A549 (cell line): Measurements from ENCODE around the gene NME7. TPM values are rescaled to one million over a fixed set of nuclear protein-coding genes. Genes with fewer than 3 reads are reported as not detected.

Experiments used
- ATAC-seq, 2 experiments: fragments of 200-7000 bp in 1 of 2; fragments of >200 bp in 1 of 2; cut with Nextera tagmentation in 1 of 2; cut with Tn5 transposase in 1 of 2; 3 replicates each; pipeline versions ENCODE4 v1.8.0 to v1.9.1; 2018 to 2020; ENCODE audit warnings: mild to moderate bottlenecking in 1 of 2, moderate library complexity in 1 of 2
- CTCF ChIA-PET: fragments of 300-600 bp; sonication (Branson Sonifier 250); formaldehyde crosslinking; extraction: SDS; loops from one replicate; lab custom pipeline; 2021; ENCODE audit warnings: antibody characterized with exemption, inconsistent platforms; lab: Yijun Ruan, JAX
- POLR2A ChIA-PET: fragments of 350-600 bp; formaldehyde crosslinking; extraction: SDS; loops from one replicate; lab custom pipeline; 2021; ENCODE audit warnings: antibody characterized with exemption, inconsistent platforms; lab: Yijun Ruan, JAX
- DNase-seq, 2 experiments: peaks; one replicate each; pipeline versions ENCODE4 v3.0.0 to v3.0.0-alpha.2; 2011 to 2016; ENCODE audit warnings: low read depth in 1 of 2, low spot score in 1 of 2
- FAIRE-seq: peaks from 2 replicates; lab custom pipeline; 2011; peaks lifted over from hg19 to GRCh38; lab: Jason Lieb, UNC
- H3K27ac ChIP-seq, 2 experiments: fragments of >200 bp; sonication (Bioruptor Twin); formaldehyde crosslinking; 3 replicates each; pipeline ENCODE4 v1.5.1; 2016 to 2017
- H3K4me1 ChIP-seq: fragments of >200 bp; sonication (Bioruptor Twin); formaldehyde crosslinking; 3 replicates; pipeline ENCODE4 v1.6.1; 2016
- H3K4me2 ChIP-seq: fragments of >200 bp; sonication (Bioruptor Twin); formaldehyde crosslinking; 3 replicates; pipeline ENCODE4 v1.6.1; 2016
- H3K4me3 ChIP-seq: fragments of >200 bp; sonication (Bioruptor Twin); formaldehyde crosslinking; 3 replicates; pipeline ENCODE4 v1.5.1; 2016
- H3K9me3 ChIP-seq: fragments of >200 bp; sonication (Bioruptor Twin); formaldehyde crosslinking; 3 replicates; pipeline ENCODE4 v1.6.1; 2016
- CBX8 ChIP-seq: fragments of 200-600 bp; sonication (generic); IDR thresholded peaks from 2 replicates; pipeline ENCODE4 v1.6.1; 2016
- EHMT2 ChIP-seq: fragments of 200-600 bp; sonication (generic); IDR thresholded peaks from 2 replicates; pipeline ENCODE4 v1.6.1; 2016; ENCODE audit warnings: antibody characterized with exemption, low read depth, mild to moderate bottlenecking, moderate library complexity
- FOSB ChIP-seq: fragments of 250-450 bp; sonication (Bioruptor Pico); IDR thresholded peaks from 2 replicates; pipeline ENCODE4 v1.5.0; 2020; ENCODE audit warnings: mild to moderate bottlenecking, moderate library complexity
- FOSL2 ChIP-seq, 2 experiments: fragments of 450-650 bp in 1 of 2; fragments of >200 bp in 1 of 2; sonication (Bioruptor Twin) in 1 of 2; formaldehyde crosslinking; IDR thresholded peaks; 2 replicates each; pipeline versions ENCODE4 v1.5.0 to v1.6.1; 2016 to 2020; ENCODE audit warnings: mild to moderate bottlenecking in 1 of 2, moderate library complexity in 1 of 2
- FOXS1 ChIP-seq: fragments of 250-450 bp; sonication (Bioruptor Pico); IDR thresholded peaks from 2 replicates; pipeline ENCODE4 v1.5.0; 2020; ENCODE audit warnings: mild to moderate bottlenecking, moderate library complexity
- HEYL ChIP-seq: fragments of 250-450 bp; sonication (Bioruptor Pico); IDR thresholded peaks from 2 replicates; pipeline ENCODE4 v1.8.0; 2021; ENCODE audit warnings: mild to moderate bottlenecking, moderate library complexity
- HOXB5 ChIP-seq: fragments of 250-450 bp; sonication (Bioruptor Pico); IDR thresholded peaks from 2 replicates; pipeline ENCODE4 v1.5.0; 2020; ENCODE audit warnings: mild to moderate bottlenecking, moderate library complexity
- MAZ ChIP-seq: fragments of 150-350 bp; IDR thresholded peaks from 2 replicates; pipeline ENCODE4 v1.6.1; 2014; ENCODE audit warnings: antibody characterized with exemption, low read depth, low read length, borderline replicate concordance
- MYC ChIP-seq: IDR thresholded peaks from 2 replicates; pipeline ENCODE4 v1.6.1; 2012; ENCODE audit warnings: mild to moderate bottlenecking, inconsistent platforms, low read length, improper control_type of control experiment, borderline replicate concordance
- NFE2L2 ChIP-seq: fragments of 150-350 bp; conservative IDR thresholded peaks from 2 replicates; pipeline ENCODE4 v1.6.1; 2014; ENCODE audit warnings: low read length
- NR3C1 ChIP-seq: fragments of >200 bp; sonication (Bioruptor Twin); formaldehyde crosslinking; IDR thresholded peaks from 3 replicates; pipeline ENCODE4 v1.6.1; 2017
- POLR2A ChIP-seq: IDR thresholded peaks from 2 replicates; pipeline ENCODE4 v1.6.1; 2012; ENCODE audit warnings: mild to moderate bottlenecking, low read length
- RARB ChIP-seq: fragments of 250-450 bp; sonication (Bioruptor Pico); IDR thresholded peaks from 2 replicates; pipeline ENCODE4 v1.8.0; 2021; ENCODE audit warnings: mild to moderate bottlenecking, moderate library complexity
- RNF2 ChIP-seq: fragments of 200-600 bp; sonication (generic); IDR thresholded peaks from 2 replicates; pipeline ENCODE4 v1.6.1; 2016; ENCODE audit warnings: low read depth, mild to moderate bottlenecking, antibody characterized with exemption, moderate library complexity, borderline replicate concordance
- TP53 ChIP-seq: fragments of 250-450 bp; sonication (Bioruptor Pico); IDR thresholded peaks from 2 replicates; pipeline ENCODE4 v1.5.0; 2021; ENCODE audit warnings: mild to moderate bottlenecking, moderate library complexity
- ZFP36 ChIP-seq: fragments of 450-650 bp; IDR thresholded peaks from 2 replicates; pipeline ENCODE4 v1.6.1; 2014; ENCODE audit warnings: borderline replicate concordance; ENCODE audit not compliant: partially characterized antibody
- ZSCAN20 ChIP-seq: fragments of 250-450 bp; sonication (Bioruptor Pico); IDR thresholded peaks from 2 replicates; pipeline ENCODE4 v1.8.0; 2022; ENCODE audit warnings: mild to moderate bottlenecking, moderate library complexity
- WGBS: methylation state at CpG from one replicate; pipeline ENCODE4 v1.1.6; 2017; ENCODE audit errors: missing lambda C conversion rate; 5-methylcytosine and 5-hydroxymethylcytosine counted together
- polyA plus RNA-seq, 4 experiments: library from polyadenylated mRNA; depleted of rRNA in 3 of 4; stranded (reverse); fragments of >200 nt; fragmentation: RNase III in 1 of 4; extraction: RNeasy Plus Mini Kit Qiagen cat#74134 plus additional on column Dnase treatment in 1 of 4; gene quantifications; 2 replicates in 3 of 4; 3 replicates in 1 of 4; pipeline ENCODE4 v1.2.3, GENCODE V29; 2011 to 2017
- TF ChIP-seq, protein P1 (sequence below): fragments of 150-350 bp; IDR thresholded peaks from 2 replicates; pipeline ENCODE4 v1.6.1; 2014; ENCODE audit warnings: low read depth, mild to moderate bottlenecking, low read length
- TF ChIP-seq, protein P2 (sequence below): fragments of 250-450 bp; sonication (Bioruptor Pico); IDR thresholded peaks from 2 replicates; pipeline ENCODE4 v1.5.0; 2020; ENCODE audit warnings: low read depth, mild to moderate bottlenecking, moderate library complexity
- TF ChIP-seq, protein P3 (sequence below): fragments of >200 bp; sonication (Bioruptor Twin); formaldehyde crosslinking; IDR thresholded peaks from 2 replicates; pipeline ENCODE4 v1.6.1; 2016
- TF ChIP-seq, protein P4 (sequence below): fragments of >200 bp; sonication (Bioruptor Twin); formaldehyde crosslinking; IDR thresholded peaks from 3 replicates; pipeline ENCODE4 v1.5.1; 2016
- TF ChIP-seq, protein P5 (sequence below): IDR thresholded peaks from 2 replicates; pipeline ENCODE4 v1.6.1; 2012

The NME7 gene
- polyA plus RNA-seq, 2 of the 4 experiments (the other 2 are of a cell fraction), result 39.5 to 62.3 TPM

DNA sequence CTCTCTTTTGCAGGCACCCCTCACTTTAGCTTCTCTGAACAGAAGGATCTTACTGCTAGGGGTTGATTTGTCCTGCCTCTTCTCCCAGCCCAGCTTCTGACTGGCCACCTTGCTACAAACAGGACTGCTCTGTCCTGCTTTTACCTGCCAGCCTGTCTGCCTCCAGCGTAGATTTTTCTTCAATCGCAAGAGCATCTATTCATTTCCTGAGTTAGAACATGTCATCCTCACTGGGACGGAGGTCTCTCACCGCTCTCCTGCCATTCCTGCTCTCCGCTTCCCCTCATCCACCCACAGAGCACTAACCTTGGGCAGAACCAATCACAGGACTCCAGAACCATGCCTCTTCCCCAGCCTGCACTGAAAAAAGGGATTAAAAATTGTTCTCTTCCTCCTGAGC lies 264.6 kb downstream of the NME7 start:
- CTCF ChIA-PET, result interaction anchor here (1.0 to 1.8 kb wide), 2 partner anchors 10 to 46 kb away, joined by 3 to 4 read pairs; no protein-coding TSS in a partner anchor
- no peak for DNase-seq
- no peak for FAIRE-seq
- peak overlapping the region; percentile 16 to 98; a peak in 5 of 6 replicates for H3K27ac ChIP-seq
- 93% methylated on average over 5 of the region's 5 CpGs for WGBS
- no peak for TF ChIP-seq RNF2
- TF ChIP-seq ZSCAN20 (CRISPR knock-in tag), result no peak
- no peak for TF ChIP-seq ZFP36
- no peak for TF ChIP-seq FOXS1 (CRISPR knock-in tag)
- no peak for TF ChIP-seq MYC
- no peak for TF ChIP-seq HEYL (CRISPR knock-in tag)
- no peak for TF ChIP-seq FOSL2 (IDR thresholded peaks at IDR 0.05)
- TF ChIP-seq FOSL2 (CRISPR knock-in tag; IDR thresholded peaks at IDR 0.05), result no peak
- H3K9me3 ChIP-seq, result no peaks in the 10 kb centered on the region
- H3K4me3 ChIP-seq, result no peak overlapping the region
- no peak for ATAC-seq
- peak overlapping the region; percentile 45 for H3K4me2 ChIP-seq
- POLR2A ChIA-PET, result no interaction called here
- H3K4me1 ChIP-seq, result peaks cover 34% of the 10 kb centered on the region

DNA sequence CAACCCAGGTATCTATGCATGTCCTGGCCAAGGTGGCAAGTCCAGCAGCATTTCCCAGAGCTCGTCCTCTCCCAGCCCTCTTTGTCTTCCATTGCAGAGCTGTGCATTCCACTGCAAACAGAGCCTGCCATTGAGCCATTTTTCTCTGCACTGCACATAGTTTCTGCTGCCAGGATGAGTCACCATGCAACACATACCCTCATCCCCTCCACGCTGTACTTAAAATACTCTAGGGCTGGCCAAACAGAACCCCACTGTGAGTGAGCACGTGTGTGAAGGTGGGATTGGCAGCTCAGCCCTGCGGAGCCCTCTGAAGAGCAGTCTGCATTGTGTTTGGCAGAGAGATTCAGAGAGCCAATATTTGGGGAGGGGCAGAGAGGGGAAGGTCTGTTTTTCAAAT lies 265.0 kb downstream of the NME7 start:
- no peak; a peak in 1 of 6 replicates for ATAC-seq
- Histone ChIP-seq H3K4me3 (no peak overlapping the region), H3K4me1 (peaks cover 34% of the 10 kb centered on the region), H3K4me2 (peak overlapping the region; percentile 45), H3K9me3 (no peaks in the 10 kb centered on the region), H3K27ac (peak overlapping the region; percentile 16 to 98; a peak in 5 of 6 replicates)
- FAIRE-seq, result no peak
- ChIA-PET CTCF (interaction anchor here (1.0 to 1.8 kb wide), 2 partner anchors 10 to 45 kb away, joined by 3 to 4 read pairs; no protein-coding TSS in a partner anchor), POLR2A (no interaction called here)
- TF ChIP-seq NFE2L2, result no peak
- TF ChIP-seq, protein P1, sequence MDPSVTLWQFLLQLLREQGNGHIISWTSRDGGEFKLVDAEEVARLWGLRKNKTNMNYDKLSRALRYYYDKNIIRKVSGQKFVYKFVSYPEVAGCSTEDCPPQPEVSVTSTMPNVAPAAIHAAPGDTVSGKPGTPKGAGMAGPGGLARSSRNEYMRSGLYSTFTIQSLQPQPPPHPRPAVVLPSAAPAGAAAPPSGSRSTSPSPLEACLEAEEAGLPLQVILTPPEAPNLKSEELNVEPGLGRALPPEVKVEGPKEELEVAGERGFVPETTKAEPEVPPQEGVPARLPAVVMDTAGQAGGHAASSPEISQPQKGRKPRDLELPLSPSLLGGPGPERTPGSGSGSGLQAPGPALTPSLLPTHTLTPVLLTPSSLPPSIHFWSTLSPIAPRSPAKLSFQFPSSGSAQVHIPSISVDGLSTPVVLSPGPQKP, result no peak
- TF ChIP-seq, protein P2, sequence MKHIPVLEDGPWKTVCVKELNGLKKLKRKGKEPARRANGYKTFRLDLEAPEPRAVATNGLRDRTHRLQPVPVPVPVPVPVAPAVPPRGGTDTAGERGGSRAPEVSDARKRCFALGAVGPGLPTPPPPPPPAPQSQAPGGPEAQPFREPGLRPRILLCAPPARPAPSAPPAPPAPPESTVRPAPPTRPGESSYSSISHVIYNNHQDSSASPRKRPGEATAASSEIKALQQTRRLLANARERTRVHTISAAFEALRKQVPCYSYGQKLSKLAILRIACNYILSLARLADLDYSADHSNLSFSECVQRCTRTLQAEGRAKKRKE (CRISPR knock-in tag), result no peak
- no peak for TF ChIP-seq POLR2A
- no peak for TF ChIP-seq EHMT2
- TF ChIP-seq MAZ, result no peak
- TF ChIP-seq TP53 (CRISPR knock-in tag), result no peak
- TF ChIP-seq, protein P3, sequence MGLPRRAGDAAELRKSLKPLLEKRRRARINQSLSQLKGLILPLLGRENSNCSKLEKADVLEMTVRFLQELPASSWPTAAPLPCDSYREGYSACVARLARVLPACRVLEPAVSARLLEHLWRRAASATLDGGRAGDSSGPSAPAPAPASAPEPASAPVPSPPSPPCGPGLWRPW, result no peak
- TF ChIP-seq, protein P4, sequence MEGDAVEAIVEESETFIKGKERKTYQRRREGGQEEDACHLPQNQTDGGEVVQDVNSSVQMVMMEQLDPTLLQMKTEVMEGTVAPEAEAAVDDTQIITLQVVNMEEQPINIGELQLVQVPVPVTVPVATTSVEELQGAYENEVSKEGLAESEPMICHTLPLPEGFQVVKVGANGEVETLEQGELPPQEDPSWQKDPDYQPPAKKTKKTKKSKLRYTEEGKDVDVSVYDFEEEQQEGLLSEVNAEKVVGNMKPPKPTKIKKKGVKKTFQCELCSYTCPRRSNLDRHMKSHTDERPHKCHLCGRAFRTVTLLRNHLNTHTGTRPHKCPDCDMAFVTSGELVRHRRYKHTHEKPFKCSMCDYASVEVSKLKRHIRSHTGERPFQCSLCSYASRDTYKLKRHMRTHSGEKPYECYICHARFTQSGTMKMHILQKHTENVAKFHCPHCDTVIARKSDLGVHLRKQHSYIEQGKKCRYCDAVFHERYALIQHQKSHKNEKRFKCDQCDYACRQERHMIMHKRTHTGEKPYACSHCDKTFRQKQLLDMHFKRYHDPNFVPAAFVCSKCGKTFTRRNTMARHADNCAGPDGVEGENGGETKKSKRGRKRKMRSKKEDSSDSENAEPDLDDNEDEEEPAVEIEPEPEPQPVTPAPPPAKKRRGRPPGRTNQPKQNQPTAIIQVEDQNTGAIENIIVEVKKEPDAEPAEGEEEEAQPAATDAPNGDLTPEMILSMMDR, result no peak
- TF ChIP-seq RARB, result no peak
- TF ChIP-seq CBX8, result no peak
- TF ChIP-seq NR3C1, result no peak
- TF ChIP-seq, protein P5, sequence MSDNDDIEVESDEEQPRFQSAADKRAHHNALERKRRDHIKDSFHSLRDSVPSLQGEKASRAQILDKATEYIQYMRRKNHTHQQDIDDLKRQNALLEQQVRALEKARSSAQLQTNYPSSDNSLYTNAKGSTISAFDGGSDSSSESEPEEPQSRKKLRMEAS, result peak; percentile 61
- no peak for TF ChIP-seq FOSB (CRISPR knock-in tag)
- no peak for TF ChIP-seq HOXB5 (CRISPR knock-in tag)
- TF ChIP-seq FOSL2 (IDR thresholded peaks at IDR 0.05), result peak; percentile 41; the same call in 1 of the 2 replicates
- peak; percentile 72 for TF ChIP-seq FOSL2 (CRISPR knock-in tag; IDR thresholded peaks at IDR 0.05)
- DNase-seq, result no peak
- 11% methylated on average over 4 of the region's 4 CpGs for WGBS
